Gastroesophageal sphincter (tissue), 4 donors: Measurements from ENCODE around the gene SLC28A1. TPM values are rescaled to one million over a fixed set of nuclear protein-coding genes. Genes with fewer than 3 reads are reported as not detected.
A peak's percentile ranks its signal among the peaks of the same experiment; 100 is the strongest.

Source experiments
- ATAC-seq: fragments of 150-250 bp; one replicate; pipeline ENCODE4 v1.9.1; 2016; ENCODE audit warnings: mild to moderate bottlenecking, moderate library complexity
- H3K27ac ChIP-seq, 4 donors: fragments of 200-600 bp; sonication (generic) in 3 of 4; 1 replicate in 3 of 4; 2 replicates in 1 of 4; pipeline ENCODE4 v1.5.1; 2016 to 2019
- H3K27me3 ChIP-seq: fragments of 200-600 bp; sonication (generic); one replicate; pipeline ENCODE4 v1.5.1; 2019
- H3K36me3 ChIP-seq, 2 donors: fragments of 200-600 bp; sonication (generic); one replicate each; pipeline ENCODE4 v1.5.1; 2019; ENCODE audit warnings: control low read depth in 1 of 2
- H3K4me1 ChIP-seq, 3 donors: fragments of 200-600 bp; sonication (generic); 1 replicate in 2 of 3; 2 replicates in 1 of 3; pipeline ENCODE4 v1.5.1; 2016 to 2019; ENCODE audit warnings: control low read depth in 2 of 3
- H3K4me3 ChIP-seq, 2 donors: fragments of 200-600 bp; sonication (generic); one replicate each; pipeline ENCODE4 v1.5.1; 2019; ENCODE audit warnings: mild to moderate bottlenecking in 1 of 2, moderate library complexity in 1 of 2
- H3K9me3 ChIP-seq, 3 donors: fragments of 200-600 bp; sonication (generic); one replicate each; pipeline ENCODE4 v1.5.1; 2017 to 2019; ENCODE audit warnings: control low read depth in 2 of 3
- EP300 ChIP-seq: sonication (generic); formaldehyde crosslinking; IDR thresholded peaks from one replicate; pipeline ENCODE4 v1.6.1; 2017; ENCODE audit warnings: antibody characterized with exemption, mild to moderate bottlenecking
- POLR2A ChIP-seq, 2 donors: fragments of 450-650 bp; IDR thresholded peaks; one replicate each; pipeline ENCODE4 v1.6.1; 2017; ENCODE audit warnings: antibody characterized with exemption in 2 of 2, mild to moderate bottlenecking in 2 of 2, moderate library complexity in 1 of 2
- POLR2AphosphoS5 ChIP-seq: sonication (generic); formaldehyde crosslinking; IDR thresholded peaks from one replicate; pipeline ENCODE4 v1.6.1; 2017; ENCODE audit warnings: antibody characterized with exemption
- WGBS, 2 donors: methylation state at CpG; one replicate each; pipeline ENCODE4 v1.1.5; 2018; ENCODE audit warnings: low coverage in 1 of 2; 5-methylcytosine and 5-hydroxymethylcytosine counted together
- total RNA-seq, 4 donors: library from RNA; depleted of rRNA; stranded (reverse); fragments of >200 nt; gene quantifications; one replicate each; pipeline ENCODE4 v1.1.0, GENCODE V29; 2016
- TF ChIP-seq, protein P1 (sequence below), 4 experiments: fragments of 200-600 bp in 2 of 4; fragments of 450-650 bp in 2 of 4; sonication (generic) in 1 of 4; IDR thresholded peaks; one replicate each; pipeline ENCODE4 v1.5.1; 2017 to 2019; ENCODE audit warnings: antibody characterized with exemption in 4 of 4, mild to moderate bottlenecking in 2 of 4, moderate library complexity in 2 of 4

Gene SLC28A1
- total RNA-seq, 4 donors from 2014 or later: not detected

DNA sequence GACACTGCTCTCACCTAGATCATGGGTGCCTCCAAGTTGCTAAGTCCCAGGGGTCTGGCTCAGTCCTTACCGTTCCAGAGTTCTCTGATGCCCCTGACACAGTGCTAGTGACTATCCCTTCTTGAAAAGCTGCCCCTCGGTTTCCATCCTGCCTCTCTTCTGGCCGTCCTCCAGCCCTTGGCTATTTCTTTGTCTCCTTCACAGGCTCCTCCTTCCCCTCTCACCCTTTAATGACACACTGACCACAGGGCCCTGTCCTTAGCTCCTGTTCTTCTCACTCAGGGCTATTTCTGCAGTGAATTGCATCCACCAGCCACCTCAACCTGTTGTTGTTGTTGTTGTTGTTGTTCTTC is 31.1 kb downstream of the SLC28A1 start:
- H3K4me3 ChIP-seq: no peak overlapping the region
- 61 to 64% methylated on average over 3 of the region's 3 CpGs for WGBS, 2 donors
- no peaks in the 10 kb centered on the region for H3K36me3 ChIP-seq
- peaks cover 3 to 42% (median 26%) of the 10 kb centered on the region in 3 donors for H3K4me1 ChIP-seq
- no peaks in the 10 kb centered on the region for H3K9me3 ChIP-seq
- H3K27me3 ChIP-seq: no peaks in the 10 kb centered on the region
- TF ChIP-seq, protein P1, sequence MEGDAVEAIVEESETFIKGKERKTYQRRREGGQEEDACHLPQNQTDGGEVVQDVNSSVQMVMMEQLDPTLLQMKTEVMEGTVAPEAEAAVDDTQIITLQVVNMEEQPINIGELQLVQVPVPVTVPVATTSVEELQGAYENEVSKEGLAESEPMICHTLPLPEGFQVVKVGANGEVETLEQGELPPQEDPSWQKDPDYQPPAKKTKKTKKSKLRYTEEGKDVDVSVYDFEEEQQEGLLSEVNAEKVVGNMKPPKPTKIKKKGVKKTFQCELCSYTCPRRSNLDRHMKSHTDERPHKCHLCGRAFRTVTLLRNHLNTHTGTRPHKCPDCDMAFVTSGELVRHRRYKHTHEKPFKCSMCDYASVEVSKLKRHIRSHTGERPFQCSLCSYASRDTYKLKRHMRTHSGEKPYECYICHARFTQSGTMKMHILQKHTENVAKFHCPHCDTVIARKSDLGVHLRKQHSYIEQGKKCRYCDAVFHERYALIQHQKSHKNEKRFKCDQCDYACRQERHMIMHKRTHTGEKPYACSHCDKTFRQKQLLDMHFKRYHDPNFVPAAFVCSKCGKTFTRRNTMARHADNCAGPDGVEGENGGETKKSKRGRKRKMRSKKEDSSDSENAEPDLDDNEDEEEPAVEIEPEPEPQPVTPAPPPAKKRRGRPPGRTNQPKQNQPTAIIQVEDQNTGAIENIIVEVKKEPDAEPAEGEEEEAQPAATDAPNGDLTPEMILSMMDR (IDR thresholded peaks at IDR 0.05): no peak
- TF ChIP-seq POLR2AphosphoS5: no peak
- no peak for TF ChIP-seq POLR2A (IDR thresholded peaks at IDR 0.05)
- TF ChIP-seq EP300: no peak
- peak overlapping the region in 3 of 4 donors; percentile 20 to 74 (median 70) for H3K27ac ChIP-seq
- no peak for ATAC-seq

DNA sequence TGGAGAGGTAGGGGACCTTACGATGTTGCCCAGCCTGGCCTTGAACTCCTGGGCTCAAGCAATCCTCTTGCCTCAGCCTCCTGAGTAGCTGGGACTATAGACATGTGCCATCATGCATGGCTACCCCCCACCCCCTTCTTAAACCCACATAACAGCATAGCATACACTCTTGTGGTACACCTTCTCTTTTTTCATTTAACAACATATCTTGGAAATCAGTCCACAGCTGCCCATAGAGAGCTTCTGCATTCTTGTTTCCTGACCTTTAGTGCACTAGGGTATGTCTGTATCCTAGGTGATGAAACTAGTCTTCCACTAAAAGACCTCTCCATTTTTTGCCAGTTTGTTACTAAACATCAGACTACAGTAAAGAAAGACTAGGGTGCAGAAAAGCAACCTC is 33.0 kb downstream of the SLC28A1 start:
- H3K27me3 ChIP-seq: no peaks in the 10 kb centered on the region
- WGBS, 2 donors: 100% methylated on average over 1 of the region's 1 CpG
- no peak overlapping the region for H3K27ac ChIP-seq
- no peak overlapping the region for H3K4me3 ChIP-seq
- H3K9me3 ChIP-seq: no peaks in the 10 kb centered on the region
- TF ChIP-seq POLR2AphosphoS5: no peak
- ATAC-seq: no peak
- H3K36me3 ChIP-seq: no peaks in the 10 kb centered on the region
- peaks cover 0 to 23% (median 8%) of the 10 kb centered on the region in 3 donors for H3K4me1 ChIP-seq

DNA sequence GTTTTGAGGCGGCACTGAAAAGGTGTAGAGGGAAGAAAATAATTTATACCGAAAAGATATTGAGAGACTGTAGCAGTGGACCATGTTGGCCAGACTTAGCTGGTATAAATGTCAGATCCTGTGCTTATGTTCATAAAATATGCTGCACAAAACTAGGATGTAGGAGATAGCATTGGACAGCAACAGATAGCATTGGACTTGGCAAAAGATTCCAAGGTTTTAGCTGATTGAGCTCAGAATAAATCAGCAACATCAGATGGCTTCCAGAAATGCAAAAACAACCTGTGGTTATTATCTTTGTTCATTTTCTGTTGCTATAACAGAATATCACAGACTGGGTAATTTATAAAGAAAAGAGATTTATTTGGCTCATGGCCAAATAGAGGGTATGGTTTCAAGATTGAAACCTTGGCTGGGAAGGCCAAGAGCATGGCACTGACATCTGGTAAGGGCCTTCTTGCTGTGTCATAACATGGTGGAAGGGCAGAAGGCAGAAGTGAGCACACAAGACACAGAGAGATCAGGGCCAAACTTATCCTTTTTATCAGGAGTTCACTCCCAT is 34.7 kb downstream of the SLC28A1 start:
- Histone ChIP-seq H3K4me1 (peaks cover 0 to 12% (median 0%) of the 10 kb centered on the region in 3 donors), H3K27me3 (no peaks in the 10 kb centered on the region), H3K27ac (no peak overlapping the region), H3K36me3 (no peaks in the 10 kb centered on the region), H3K9me3 (no peaks in the 10 kb centered on the region), H3K4me3 (no peak overlapping the region)
- 95% methylated on average over 2 of the region's 2 CpGs; no CpG with 5 or more reads in 1 of the 2 donors for WGBS, 2 donors
- no peak for ATAC-seq
- TF ChIP-seq, protein P1 (IDR thresholded peaks at IDR 0.05): no peak
- TF ChIP-seq EP300: no peak
- TF ChIP-seq POLR2A (IDR thresholded peaks at IDR 0.05): no peak
- no peak for TF ChIP-seq POLR2AphosphoS5

DNA sequence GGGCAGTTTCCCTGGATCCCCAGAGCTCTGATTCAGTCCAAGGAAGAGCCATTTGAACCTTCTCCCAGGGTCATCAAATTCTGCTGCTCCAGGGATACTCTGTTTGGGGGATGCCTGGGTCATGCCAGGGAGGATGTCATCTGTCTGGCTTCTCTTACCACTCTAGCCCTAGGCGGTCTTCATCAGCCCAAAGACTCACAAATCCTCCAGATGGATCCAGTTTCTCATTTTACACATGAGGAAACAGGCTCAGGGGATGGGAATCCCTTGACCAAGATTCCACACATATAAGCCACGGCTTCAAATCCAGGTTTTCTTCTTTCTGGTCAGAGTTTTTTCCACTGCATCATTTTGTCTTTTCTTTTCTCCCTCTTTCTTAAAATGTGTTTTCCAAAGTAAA is 36.7 kb downstream of the SLC28A1 start:
- no peaks in the 10 kb centered on the region for H3K36me3 ChIP-seq
- H3K4me3 ChIP-seq: no peak overlapping the region
- H3K4me1 ChIP-seq: no peaks in the 10 kb centered on the region
- H3K27me3 ChIP-seq: no peaks in the 10 kb centered on the region
- no peak overlapping the region for H3K27ac ChIP-seq
- 62 to 80% methylated on average over 1 to 2 of the region's 2 CpGs for WGBS, 2 donors
- no peak for TF ChIP-seq POLR2AphosphoS5
- TF ChIP-seq EP300: no peak
- TF ChIP-seq, protein P1 (IDR thresholded peaks at IDR 0.05): no peak
- TF ChIP-seq POLR2A (IDR thresholded peaks at IDR 0.05): no peak
- H3K9me3 ChIP-seq: no peaks in the 10 kb centered on the region
- ATAC-seq: no peak

DNA sequence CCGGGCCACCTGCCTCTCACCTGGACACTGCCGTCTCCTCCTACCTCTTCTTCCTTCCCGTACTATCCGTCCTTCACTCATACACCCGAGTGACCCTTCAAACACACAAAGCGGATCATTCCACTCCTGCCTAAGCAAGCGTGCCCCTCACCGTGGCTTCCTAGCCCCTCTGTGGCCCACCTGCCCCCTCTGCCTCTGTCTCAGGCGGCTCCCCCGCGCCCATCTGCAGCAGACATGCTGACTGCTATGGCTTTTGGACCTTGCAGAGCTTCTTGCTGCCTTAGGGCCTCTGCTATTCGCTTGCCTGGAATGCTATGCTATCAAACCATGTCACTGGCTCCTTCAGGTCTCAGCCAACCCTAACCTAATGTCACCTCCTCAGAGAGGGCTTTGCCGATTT is 38.1 kb downstream of the SLC28A1 start:
- peaks cover 0 to 1% (median 0%) of the 10 kb centered on the region in 3 donors for H3K4me1 ChIP-seq
- TF ChIP-seq, protein P1 (IDR thresholded peaks at IDR 0.05): no peak
- TF ChIP-seq POLR2AphosphoS5: no peak
- no peak for TF ChIP-seq POLR2A (IDR thresholded peaks at IDR 0.05)
- no peak for TF ChIP-seq EP300
- 88 to 97% methylated on average over 8 to 13 of the region's 13 CpGs for WGBS, 2 donors
- H3K27me3 ChIP-seq: no peaks in the 10 kb centered on the region
- H3K27ac ChIP-seq: no peak overlapping the region
- H3K9me3 ChIP-seq: no peaks in the 10 kb centered on the region
- H3K4me3 ChIP-seq: no peak overlapping the region
- H3K36me3 ChIP-seq: no peaks in the 10 kb centered on the region
- no peak for ATAC-seq
